ENCODE measurements around the gene KCNG4. TPM values are rescaled to one million over a fixed set of nuclear protein-coding genes. Genes with fewer than 3 reads are reported as not detected.

Gene KCNG4
- total RNA-seq, 3 donors from 2014 or later (not counting 1 experiment from before 2014, with no cell fraction given), result not detected

DNA sequence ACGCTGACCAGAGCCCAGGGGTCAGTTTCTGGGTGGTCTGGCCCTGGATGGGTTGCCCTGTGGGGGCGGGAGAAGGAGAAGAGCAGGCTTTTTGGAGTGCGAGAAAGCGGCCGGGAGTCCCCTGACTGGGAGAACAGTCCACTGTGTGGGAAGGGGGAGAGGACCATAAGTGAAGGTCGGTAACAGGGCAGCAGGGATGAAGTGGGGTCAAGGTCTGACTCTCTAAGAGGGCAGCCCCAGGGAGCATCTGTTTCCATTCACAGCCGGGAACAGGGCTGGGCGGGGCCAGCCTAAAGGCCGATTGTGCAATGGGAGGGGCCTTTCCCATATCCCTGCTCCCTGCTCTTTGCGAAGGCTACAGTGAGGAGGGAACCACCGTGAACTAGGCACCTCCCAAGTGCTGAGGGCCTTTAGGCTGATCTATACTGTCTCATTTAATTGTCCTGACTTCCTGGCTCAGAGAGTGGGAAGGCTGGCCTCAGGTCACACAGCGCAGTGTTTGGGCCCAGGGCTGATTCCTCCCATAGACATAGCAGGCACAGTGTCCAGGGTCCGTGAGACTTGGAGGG lies 44.4 kb upstream of the KCNG4 start:
- no peak overlapping the region for H3K27ac ChIP-seq (ENCODE audit: low read length)
- no peak overlapping the region for H3K4me3 ChIP-seq (ENCODE audit: low read length)
- H3K27me3 Mint-ChIP-seq (ENCODE audit: low read depth in 2 of 2), result peaks cover 0 to 14% of the 10 kb centered on the region in 2 donors
- intact Hi-C loops (cut with micrococcal nuclease), result no loop called here
- H3K4me1 Mint-ChIP-seq, result no peaks in the 10 kb centered on the region
- no peaks in the 10 kb centered on the region for H3K9me3 Mint-ChIP-seq
- H3K4me3 Mint-ChIP-seq, result no peak overlapping the region
- no peaks in the 10 kb centered on the region for H3K27me3 ChIP-seq (ENCODE audit: control insufficient read depth, insufficient read depth, low read length)
- no peak overlapping the region for H3K27ac Mint-ChIP-seq
- TF ChIP-seq, protein P1, sequence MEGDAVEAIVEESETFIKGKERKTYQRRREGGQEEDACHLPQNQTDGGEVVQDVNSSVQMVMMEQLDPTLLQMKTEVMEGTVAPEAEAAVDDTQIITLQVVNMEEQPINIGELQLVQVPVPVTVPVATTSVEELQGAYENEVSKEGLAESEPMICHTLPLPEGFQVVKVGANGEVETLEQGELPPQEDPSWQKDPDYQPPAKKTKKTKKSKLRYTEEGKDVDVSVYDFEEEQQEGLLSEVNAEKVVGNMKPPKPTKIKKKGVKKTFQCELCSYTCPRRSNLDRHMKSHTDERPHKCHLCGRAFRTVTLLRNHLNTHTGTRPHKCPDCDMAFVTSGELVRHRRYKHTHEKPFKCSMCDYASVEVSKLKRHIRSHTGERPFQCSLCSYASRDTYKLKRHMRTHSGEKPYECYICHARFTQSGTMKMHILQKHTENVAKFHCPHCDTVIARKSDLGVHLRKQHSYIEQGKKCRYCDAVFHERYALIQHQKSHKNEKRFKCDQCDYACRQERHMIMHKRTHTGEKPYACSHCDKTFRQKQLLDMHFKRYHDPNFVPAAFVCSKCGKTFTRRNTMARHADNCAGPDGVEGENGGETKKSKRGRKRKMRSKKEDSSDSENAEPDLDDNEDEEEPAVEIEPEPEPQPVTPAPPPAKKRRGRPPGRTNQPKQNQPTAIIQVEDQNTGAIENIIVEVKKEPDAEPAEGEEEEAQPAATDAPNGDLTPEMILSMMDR (IDR thresholded peaks at IDR 0.05), result no peak
- ATAC-seq (no peak), DNase-seq (no peak)
- no peaks in the 10 kb centered on the region for H3K36me3 ChIP-seq (ENCODE audit: control insufficient read depth, insufficient read depth, low read length)
- no peaks in the 10 kb centered on the region for H3K4me1 ChIP-seq (ENCODE audit: control insufficient read depth, insufficient read depth, low read length)
- WGBS (ENCODE audit: insufficient coverage), result 77% methylated on average over 13 of the region's 13 CpGs
- H3K9me3 ChIP-seq (ENCODE audit: control insufficient read depth, insufficient read depth, low read length), result no peaks in the 10 kb centered on the region
- no peaks in the 10 kb centered on the region for H3K36me3 Mint-ChIP-seq

GRCh38 chr16:84283314-84284153 lies 43.7 kb upstream of the KCNG4 start:
- Histone ChIP-seq H3K27me3 (ENCODE audit: control insufficient read depth, insufficient read depth, low read length) (no peaks in the 10 kb centered on the region), H3K36me3 (ENCODE audit: control insufficient read depth, insufficient read depth, low read length) (no peaks in the 10 kb centered on the region), H3K4me1 (ENCODE audit: control insufficient read depth, insufficient read depth, low read length) (no peaks in the 10 kb centered on the region), H3K27ac (ENCODE audit: low read length) (no peak overlapping the region), H3K9me3 (ENCODE audit: control insufficient read depth, insufficient read depth, low read length) (no peaks in the 10 kb centered on the region), H3K4me3 (ENCODE audit: low read length) (no peak overlapping the region)
- DNase-seq, result no peak
- Mint-ChIP-seq H3K9me3 (no peaks in the 10 kb centered on the region), H3K36me3 (no peaks in the 10 kb centered on the region), H3K4me3 (no peak overlapping the region), H3K27ac (no peak overlapping the region), H3K27me3 (ENCODE audit: low read depth in 2 of 2) (peaks cover 0 to 13% of the 10 kb centered on the region in 2 donors), H3K4me1 (no peaks in the 10 kb centered on the region)
- TF ChIP-seq, protein P1 (IDR thresholded peaks at IDR 0.05), result no peak
- intact Hi-C loops (cut with micrococcal nuclease), result no loop called here
- 88% methylated on average over 24 of the region's 24 CpGs for WGBS (ENCODE audit: insufficient coverage)
- ATAC-seq, result no peak

- Mint-ChIP-seq H3K9me3 (no peaks in the 10 kb centered on the region), H3K4me3 (no peak overlapping the region), H3K36me3 (no peaks in the 10 kb centered on the region), H3K27ac (no peak overlapping the region), H3K27me3 (ENCODE audit: low read depth in 2 of 2) (peaks cover 6 to 9% of the 10 kb centered on the region in 2 donors), H3K4me1 (no peaks in the 10 kb centered on the region)
- Histone ChIP-seq H3K9me3 (ENCODE audit: control insufficient read depth, insufficient read depth, low read length) (no peaks in the 10 kb centered on the region), H3K27ac (ENCODE audit: low read length) (no peak overlapping the region), H3K4me1 (ENCODE audit: control insufficient read depth, insufficient read depth, low read length) (no peaks in the 10 kb centered on the region), H3K36me3 (ENCODE audit: control insufficient read depth, insufficient read depth, low read length) (no peaks in the 10 kb centered on the region), H3K27me3 (ENCODE audit: control insufficient read depth, insufficient read depth, low read length) (no peaks in the 10 kb centered on the region), H3K4me3 (ENCODE audit: low read length) (no peak overlapping the region)
- TF ChIP-seq, protein P1 (IDR thresholded peaks at IDR 0.05), result no peak
- intact Hi-C loops (cut with micrococcal nuclease), result no loop called here
- ATAC-seq, result no peak
- WGBS (ENCODE audit: insufficient coverage), result 80% methylated on average over 6 of the region's 6 CpGs
- DNase-seq, result no peak
Measured at GRCh38 chr16:84282533-84282932, 42.7 kb upstream of the KCNG4 start.

Data from natural killer cell (primary cell).